Cerebellar cortex (tissue), 1 donor: ENCODE results near the gene LUZP2.

Experiments used
- DNase-seq: peaks from one replicate; pipeline ENCODE4 v3.0.0-alpha.2; 2015; ENCODE audit warnings: low spot score

The LUZP2 gene

DNA sequence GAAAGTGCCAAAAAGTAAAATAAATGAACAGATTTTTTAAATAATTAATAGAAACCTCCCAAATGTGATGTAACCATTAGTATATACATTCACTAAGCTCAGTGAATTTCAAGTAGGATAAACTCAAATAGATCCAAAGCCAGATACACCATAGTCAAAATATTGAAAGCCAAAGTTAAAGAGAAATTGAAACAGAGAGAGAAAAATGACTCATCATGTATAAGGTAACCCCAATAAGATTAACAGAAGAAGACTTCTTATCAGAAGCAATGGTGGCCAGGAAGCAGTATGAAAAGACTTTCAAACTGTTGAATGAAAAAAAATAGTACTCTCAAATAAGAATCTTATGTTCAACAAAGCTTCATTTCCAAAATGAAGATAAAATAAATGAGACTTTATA is 70.5 kb downstream of the LUZP2 start:
- no peak for DNase-seq

GRCh38 chr11:24572376-24572775 is 75.5 kb downstream of the LUZP2 start:
- DNase-seq: no peak

DNA sequence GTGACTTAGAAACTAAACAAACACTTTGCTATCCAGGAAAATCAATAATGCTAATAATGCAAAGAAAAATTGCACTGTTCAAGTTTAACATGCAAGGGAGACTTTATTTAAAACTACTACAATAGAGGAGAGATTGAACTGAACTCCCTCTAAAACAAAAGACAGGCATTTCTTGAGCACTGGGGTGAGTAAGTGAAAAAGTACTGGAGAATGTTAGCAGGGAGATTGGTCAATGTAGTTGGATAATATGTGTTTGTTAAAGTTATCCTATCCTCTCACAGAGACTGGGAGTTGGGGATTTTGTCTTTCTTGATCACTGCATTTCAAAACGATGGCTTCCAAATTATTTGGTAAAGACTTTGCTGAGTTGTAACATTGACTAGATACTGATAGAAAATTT is 77.6 kb downstream of the LUZP2 start:
- no peak for DNase-seq

GRCh38 chr11:24575392-24575791 is 78.5 kb downstream of the LUZP2 start:
- no peak for DNase-seq

- no peak for DNase-seq
These were observed 88.3 kb downstream of the LUZP2 start for GRCh38 chr11:24585192-24585591.

DNA sequence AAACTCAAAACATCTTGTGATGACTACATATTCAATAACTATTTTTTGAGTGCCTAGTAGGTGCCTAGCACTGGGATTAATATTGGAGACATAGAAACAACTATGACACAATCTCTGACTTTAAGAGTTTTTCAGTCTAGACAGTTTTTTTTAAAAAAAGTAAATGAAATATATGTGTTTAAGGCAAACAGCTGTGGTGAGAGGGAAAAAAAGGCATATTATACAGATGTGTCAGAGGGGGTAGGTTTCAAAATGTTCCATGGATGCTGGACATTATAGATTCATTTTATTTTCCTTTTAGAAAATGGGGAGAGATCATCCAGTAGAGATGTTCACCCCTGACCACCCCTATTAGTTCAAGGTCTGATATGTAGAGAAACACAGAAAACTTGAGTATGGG is 90.8 kb downstream of the LUZP2 start:
- no peak for DNase-seq

- DNase-seq: no peak
These were observed 91.2 kb downstream of the LUZP2 start for GRCh38 chr11:24588081-24588480.

- DNase-seq: no peak
These were observed 92.2 kb downstream of the LUZP2 start for GRCh38 chr11:24589064-24589463.

DNA sequence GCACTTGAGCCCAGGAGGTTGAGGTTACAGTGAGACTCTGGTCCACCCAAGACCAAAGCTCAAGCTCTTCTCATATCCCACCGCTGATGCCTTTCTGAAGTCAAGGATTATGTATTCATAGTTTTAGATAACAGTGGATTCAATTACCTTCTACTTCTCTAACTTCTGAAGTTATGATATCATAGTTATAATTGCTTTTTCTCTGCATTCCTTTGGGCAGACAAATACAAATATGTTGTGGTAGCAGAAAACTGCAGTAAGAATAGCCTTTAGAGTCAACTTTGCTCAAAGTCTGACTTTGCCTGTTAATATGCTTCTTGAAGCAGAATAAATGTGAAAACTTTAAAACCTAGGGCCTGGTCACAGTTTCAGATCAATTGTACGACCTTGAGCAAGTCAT is 94.4 kb downstream of the LUZP2 start:
- no peak for DNase-seq

- DNase-seq: no peak
These were observed 95.5 kb downstream of the LUZP2 start for GRCh38 chr11:24592360-24592759.

DNA sequence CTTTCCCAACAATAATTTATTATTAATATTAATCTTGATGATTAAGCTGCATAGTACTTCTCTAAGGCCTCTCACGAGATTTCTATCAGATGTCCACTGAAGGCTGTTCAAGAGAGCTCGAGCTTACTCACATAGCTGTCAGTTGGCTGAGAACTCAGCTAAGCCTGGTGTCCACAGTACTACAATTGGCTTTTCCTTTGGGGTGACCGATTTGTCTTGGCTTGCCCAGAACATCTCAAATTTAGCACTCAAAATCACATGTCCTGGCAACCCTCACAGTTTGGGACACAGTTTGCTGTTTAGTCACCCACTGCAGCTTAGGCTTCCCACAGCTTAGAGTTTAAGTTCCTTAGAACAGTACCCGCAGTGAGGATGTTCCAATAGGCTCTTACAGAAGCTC is 96.5 kb downstream of the LUZP2 start:
- no peak for DNase-seq

DNA sequence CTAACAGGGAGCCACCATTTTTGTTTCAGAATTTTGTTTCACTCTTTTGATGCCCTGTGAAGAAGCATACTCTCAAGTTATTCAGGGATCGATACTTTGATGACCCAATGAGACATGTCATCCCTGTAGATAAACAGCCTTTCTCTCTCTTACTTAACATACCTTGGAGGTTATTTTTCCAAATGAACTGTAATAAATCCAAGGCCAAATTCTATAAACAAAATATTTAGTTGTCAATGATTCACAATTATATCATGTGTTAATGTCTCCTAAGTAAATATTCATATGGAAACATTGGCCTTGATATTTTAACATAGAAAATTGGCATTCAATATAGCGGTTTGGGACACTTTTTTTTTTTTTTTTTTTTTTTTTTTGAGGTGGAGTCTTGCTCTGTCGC is 97.5 kb downstream of the LUZP2 start:
- DNase-seq: no peak

GRCh38 chr11:24598641-24599040 is 101.8 kb downstream of the LUZP2 start:
- peak; percentile 4 for DNase-seq

- no peak for DNase-seq
These were observed 112.6 kb downstream of the LUZP2 start for GRCh38 chr11:24609192-24610119.

DNA sequence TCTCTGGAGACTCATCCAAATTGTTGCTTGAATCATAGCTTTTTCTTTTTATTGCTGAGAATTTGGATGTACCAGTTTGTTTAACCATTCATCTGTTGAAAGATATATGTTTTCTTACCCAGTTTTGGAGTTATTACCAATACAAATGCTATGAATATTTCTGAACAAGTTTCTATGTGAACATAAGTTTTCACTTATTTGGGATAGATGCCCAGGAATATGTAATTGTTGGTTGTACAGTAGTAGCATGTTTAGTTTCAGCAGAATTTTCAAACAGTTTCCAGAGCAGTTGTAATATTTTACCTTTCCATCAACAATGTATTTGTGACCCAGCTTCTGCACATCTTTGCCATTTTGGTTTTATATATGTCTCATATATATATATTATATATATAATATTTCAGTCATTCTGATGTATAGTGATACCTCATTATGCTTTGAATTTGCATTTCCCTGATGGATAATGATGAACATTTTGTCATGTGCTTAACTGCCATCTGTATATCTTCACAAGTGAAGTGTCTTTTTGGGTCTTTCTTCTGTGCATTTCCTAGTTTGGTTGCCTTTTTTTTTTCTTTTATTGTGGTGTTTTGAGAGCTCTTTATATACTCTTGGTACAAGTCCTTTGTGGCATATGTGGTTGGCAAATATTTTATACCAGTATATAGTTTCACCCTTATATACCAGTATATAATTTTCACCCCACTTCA is 118.8 kb downstream of the LUZP2 start:
- DNase-seq: no peak

GRCh38 chr11:24617856-24618255 is 121.0 kb downstream of the LUZP2 start:
- no peak for DNase-seq

GRCh38 chr11:24619900-24620299 is 123.0 kb downstream of the LUZP2 start:
- DNase-seq: no peak

DNA sequence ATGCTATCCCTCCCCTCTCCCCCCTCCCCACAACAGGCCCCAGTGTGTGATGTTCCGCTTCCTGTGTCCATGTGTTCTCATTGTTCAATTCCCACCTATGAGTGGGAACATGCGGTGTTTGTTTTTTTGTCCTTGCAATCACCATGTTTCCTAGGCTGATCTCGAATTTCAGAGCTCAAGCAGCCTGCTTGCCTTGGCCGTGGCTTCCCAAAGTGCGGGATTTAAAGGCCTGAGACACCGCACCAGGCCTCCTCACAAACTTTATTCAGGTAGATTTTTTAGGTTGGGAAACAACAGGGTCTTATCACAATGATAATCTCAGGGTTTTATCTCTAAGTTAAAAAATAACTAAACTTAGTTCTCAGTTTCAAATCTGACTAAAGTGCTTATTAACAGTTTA is 125.4 kb downstream of the LUZP2 start:
- no peak for DNase-seq

DNA sequence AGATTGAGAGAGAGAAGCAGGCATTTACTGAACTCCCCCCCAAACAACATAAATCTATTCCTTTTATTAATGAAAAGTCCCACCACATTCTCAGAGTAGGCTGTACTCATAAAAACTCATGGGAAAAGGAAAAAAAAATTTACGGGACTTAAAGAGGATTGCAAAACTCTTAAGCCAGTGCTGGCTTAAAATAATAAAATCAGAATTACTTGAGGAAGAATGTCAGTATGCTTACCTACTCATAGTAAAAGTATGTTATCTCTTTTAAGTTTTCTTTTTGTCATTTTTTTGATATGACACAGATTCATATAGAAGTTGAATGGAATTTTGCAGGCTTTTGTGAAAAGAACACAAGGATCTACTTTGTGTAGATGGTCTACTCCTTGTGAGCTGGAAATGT is 126.3 kb downstream of the LUZP2 start:
- no peak for DNase-seq

GRCh38 chr11:24624432-24624831 is 127.6 kb downstream of the LUZP2 start:
- DNase-seq: no peak

GRCh38 chr11:24625975-24626374 is 129.1 kb downstream of the LUZP2 start:
- no peak for DNase-seq

DNA sequence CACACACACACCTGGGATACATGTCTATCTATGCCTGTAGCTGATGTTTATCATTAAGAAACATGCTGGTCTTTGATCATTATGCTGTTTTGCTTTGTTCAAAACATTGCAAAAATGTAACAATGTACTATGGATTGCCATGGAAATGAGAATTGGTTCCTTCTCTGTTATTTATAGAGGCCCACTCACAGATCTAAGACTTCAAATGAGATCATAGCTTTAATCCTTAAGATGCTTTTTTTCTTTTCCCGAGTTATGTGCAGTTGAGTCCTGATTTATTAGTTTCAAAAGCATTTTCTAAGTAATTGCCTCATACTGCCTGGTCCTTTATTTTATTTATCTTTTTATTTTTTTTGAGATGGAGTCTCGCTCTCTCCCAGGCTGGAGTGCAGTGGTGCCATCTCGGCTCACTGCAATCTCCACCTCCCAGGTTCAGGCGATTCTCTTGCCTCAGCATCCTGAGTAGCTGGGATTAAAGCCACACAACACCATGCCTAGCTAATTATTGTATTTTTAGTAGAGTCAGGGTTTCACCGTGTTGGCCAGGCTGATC is 131.4 kb downstream of the LUZP2 start:
- DNase-seq: no peak

DNA sequence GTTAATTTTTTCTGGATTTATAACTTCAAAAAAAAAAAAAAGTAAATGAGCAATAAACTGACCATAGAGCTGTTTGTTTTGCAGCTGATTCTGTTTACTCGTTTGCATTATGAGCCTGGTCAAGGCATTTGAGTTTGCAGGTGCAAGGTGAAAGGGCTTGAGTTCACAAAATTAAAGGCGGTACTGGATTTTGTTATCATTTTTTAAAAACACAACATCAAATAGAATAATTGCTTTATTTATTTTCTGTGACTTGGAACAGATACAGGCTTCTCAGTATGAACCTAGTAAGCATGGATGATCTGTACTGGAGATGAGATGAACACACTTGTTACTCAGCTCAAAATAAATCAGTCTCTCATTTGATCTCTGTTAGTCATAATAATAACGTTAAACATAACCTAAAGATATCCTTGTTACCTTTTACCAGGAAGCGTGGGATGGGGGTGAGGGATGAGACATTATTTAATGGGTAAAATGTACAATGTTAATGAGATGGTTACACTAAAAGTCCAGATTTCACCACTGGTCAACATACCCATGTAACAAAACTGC is 137.8 kb downstream of the LUZP2 start:
- no peak for DNase-seq
